GM12891 (cell line): ENCODE measurements around the gene CH25H.

Source experiments
- PAX5 ChIP-seq: IDR thresholded peaks from 2 replicates; pipeline ENCODE4 v1.6.1; 2011; ENCODE audit warnings: low read length, moderate library complexity, mild to moderate bottlenecking; ENCODE audit not compliant: insufficient read depth, severe bottlenecking
- POLR2A ChIP-seq: IDR thresholded peaks from 2 replicates; pipeline ENCODE4 v1.6.1; 2011; ENCODE audit warnings: low read depth, low read length, control low read depth
- POLR2AphosphoS5 ChIP-seq: IDR thresholded peaks from 2 replicates; pipeline ENCODE4 v1.6.1; 2011; ENCODE audit warnings: low read depth, low read length, control low read depth
- POU2F2 ChIP-seq: IDR thresholded peaks from 2 replicates; pipeline ENCODE4 v1.6.1; 2011; ENCODE audit warnings: low read depth, mild to moderate bottlenecking, control low read depth, low read length, moderate library complexity
- SPI1 ChIP-seq: IDR thresholded peaks from 2 replicates; pipeline ENCODE4 v1.6.1; 2011; ENCODE audit warnings: low read depth, low read length, control low read depth
- TAF1 ChIP-seq: IDR thresholded peaks from 2 replicates; pipeline ENCODE4 v1.6.1; 2011; ENCODE audit warnings: low read depth, low read length, control low read depth

- TF ChIP-seq POLR2A, result no peak
- no peak for TF ChIP-seq POLR2AphosphoS5
- no peak for TF ChIP-seq SPI1
- TF ChIP-seq PAX5, result no peak
- no peak for TF ChIP-seq TAF1
- TF ChIP-seq POU2F2, result no peak
These were observed 14.8 kb upstream of the CH25H start for GRCh38 chr10:89221919-89222318.
